OCI-LY1 (cell line): Measurements from ENCODE around the gene TST.

Source experiments
- CTCF ChIP-seq: fragments of 200-600 bp; sonication (generic), shearing (Covaris generic); IDR thresholded peaks from 2 replicates; pipeline ENCODE4 v1.5.1; 2017; ENCODE audit warnings: mild to moderate bottlenecking, antibody characterized with exemption, low read length, moderate library complexity, mixed read lengths
- EZH2 ChIP-seq: fragments of 200-600 bp; sonication (generic), shearing (Covaris generic); IDR thresholded peaks from 2 replicates; pipeline ENCODE4 v1.8.0; 2017; ENCODE audit warnings: borderline replicate concordance, mixed run types, mild to moderate bottlenecking, antibody characterized with exemption, low read length, moderate library complexity, mixed read lengths

- no peak for TF ChIP-seq EZH2
- TF ChIP-seq CTCF, result no peak
These were observed 7.1 kb upstream of the TST start for GRCh38 chr22:37026325-37026724.
